ENCODE results near the gene ANKRD39. TPM values are rescaled to one million over a fixed set of nuclear protein-coding genes. Genes with fewer than 3 reads are reported as not detected.

The ANKRD39 gene
- total and polyA plus RNA-seq, 9 of the 15 experiments (the other 6 are each of a cell fraction or from before 2014, with no cell fraction given), result 8.2 to 33.1 (median 23.8) TPM

- no peak for TF ChIP-seq CBX3 (IDR thresholded peaks at IDR 0.05; ENCODE audit: borderline replicate concordance in 1 of 2, low read length in 2 of 2)
- TF ChIP-seq TEAD4 (IDR thresholded peaks at IDR 0.05; ENCODE audit: low read length), result no peak
- no peak for TF ChIP-seq TEAD4 (CRISPR knock-in tag; IDR thresholded peaks at IDR 0.05; ENCODE audit: borderline replicate concordance)
- TF ChIP-seq NR2F6 (CRISPR knock-in tag; IDR thresholded peaks at IDR 0.05), result no peak
- TF ChIP-seq ZBTB8A (IDR thresholded peaks at IDR 0.05; ENCODE audit: partially characterized antibody), result no peak
- no peak for TF ChIP-seq EP400 (IDR thresholded peaks at IDR 0.05)
- no peak for TF ChIP-seq PTBP1 (IDR thresholded peaks at IDR 0.05; ENCODE audit: low read depth, low read length)
- no peak for TF ChIP-seq FUS (optimal IDR thresholded peaks at IDR 0.05; ENCODE audit: low read depth, low read length)
- TF ChIP-seq GTF2F1 (IDR thresholded peaks at IDR 0.05; ENCODE audit: low read depth, low read length), result no peak
- TF ChIP-seq CC2D1A (IDR thresholded peaks at IDR 0.05), result no peak
- TF ChIP-seq RREB1 (CRISPR knock-in tag; IDR thresholded peaks at IDR 0.05), result no peak
- no peak for TF ChIP-seq ATF1 (CRISPR knock-in tag; IDR thresholded peaks at IDR 0.05)
- TF ChIP-seq ATF1 (tag; IDR thresholded peaks at IDR 0.05), result peak; percentile 82
- no peak for TF ChIP-seq DACH1 (IDR thresholded peaks at IDR 0.05; ENCODE audit: partially characterized antibody)
- no peak for TF ChIP-seq TEAD2 (tag; IDR thresholded peaks at IDR 0.05)
- TF ChIP-seq L3MBTL2 (IDR thresholded peaks at IDR 0.05), result no peak; the same call in 1 of the 2 replicates
- no peak for TF ChIP-seq TFE3 (CRISPR knock-in tag; IDR thresholded peaks at IDR 0.05)
- TF ChIP-seq ZNF584 (CRISPR knock-in tag; IDR thresholded peaks at IDR 0.05; ENCODE audit: low read depth), result no peak
- no peak for TF ChIP-seq ZNF146 (CRISPR knock-in tag; IDR thresholded peaks at IDR 0.05; ENCODE audit: unreplicated experiment)
- no peak for TF ChIP-seq KLF10 (CRISPR knock-in tag; IDR thresholded peaks at IDR 0.05)
- no peak for TF ChIP-seq MYNN (IDR thresholded peaks at IDR 0.05)
- TF ChIP-seq MYNN (CRISPR knock-in tag; IDR thresholded peaks at IDR 0.05), result no peak
- no peak for TF ChIP-seq ZNF384 (IDR thresholded peaks at IDR 0.05; ENCODE audit: low read depth, low read length)
- no peak for TF ChIP-seq NFIX (CRISPR knock-in tag; IDR thresholded peaks at IDR 0.05; ENCODE audit: low read depth)
- no peak for TF ChIP-seq GABPA (tag; conservative IDR thresholded peaks at IDR 0.05; ENCODE audit: low read depth)
These were observed 12.2 kb upstream of the ANKRD39 start, which contains the start of gene SEMA4C (continued) for GRCh38 chr2:96869822-96870625.

All from K562 (cell line).